GM23338 (cell line): ENCODE measurements around the gene KCNA1. TPM values are rescaled to one million over a fixed set of nuclear protein-coding genes. Genes with fewer than 3 reads are reported as not detected.

Experiments used
- ATAC-seq: fragments of 200-7000 bp; cut with Tn5 transposase; 3 replicates; pipeline ENCODE4 v1.9.1; 2020
- DNase-seq: peaks from one replicate; pipeline ENCODE4 v3.0.0-alpha.2; 2015; ENCODE audit warnings: low spot score
- H2AFZ ChIP-seq: fragments of 200-600 bp; sonication (generic); 2 replicates; pipeline ENCODE4 v1.8.0; 2016; ENCODE audit warnings: antibody characterized with exemption, mild to moderate bottlenecking, moderate library complexity
- H3F3A ChIP-seq: fragments of 200-600 bp; sonication (generic); replicated peaks from 2 replicates; pipeline ENCODE4 v1.8.0; 2017; ENCODE audit warnings: antibody characterized with exemption, mixed run types, low read depth
- H3K27ac ChIP-seq: fragments of 200-600 bp; sonication (generic); 2 replicates; pipeline ENCODE4 v1.6.1; 2016; ENCODE audit warnings: low read depth
- H3K27me3 ChIP-seq: fragments of 200-600 bp; sonication (generic); 2 replicates; pipeline ENCODE4 v1.8.0; 2016; ENCODE audit warnings: mild to moderate bottlenecking, mixed run types, moderate library complexity; ENCODE audit not compliant: insufficient read depth
- H3K36me3 ChIP-seq: fragments of 200-600 bp; sonication (generic); 2 replicates; pipeline ENCODE4 v1.8.0; 2016; ENCODE audit warnings: mild to moderate bottlenecking; ENCODE audit not compliant: insufficient read depth
- H3K4me1 ChIP-seq: fragments of 200-600 bp; sonication (generic); 2 replicates; pipeline ENCODE4 v1.8.0; 2016; ENCODE audit warnings: mild to moderate bottlenecking, moderate library complexity; ENCODE audit not compliant: insufficient read depth
- H3K4me2 ChIP-seq: fragments of 200-600 bp; sonication (generic); 2 replicates; pipeline ENCODE4 v1.7.1; 2017; ENCODE audit warnings: mixed run types
- H3K4me3 ChIP-seq: fragments of 200-600 bp; sonication (generic); 2 replicates; pipeline ENCODE4 v1.6.1; 2016; ENCODE audit warnings: mixed run types
- H3K79me2 ChIP-seq: fragments of 200-600 bp; sonication (generic); replicated peaks from 2 replicates; pipeline ENCODE4 v1.8.0; 2017; ENCODE audit warnings: mild to moderate bottlenecking; ENCODE audit not compliant: insufficient read depth
- H3K9me2 ChIP-seq: fragments of 200-600 bp; sonication (generic); 2 replicates; pipeline ENCODE4 v1.8.0; 2017; ENCODE audit not compliant: insufficient read depth
- H4K20me1 ChIP-seq: fragments of 200-600 bp; sonication (generic); replicated peaks from 2 replicates; pipeline ENCODE4 v1.8.0; 2017; ENCODE audit warnings: mild to moderate bottlenecking; ENCODE audit not compliant: insufficient read depth
- H3K27ac Mint-ChIP-seq: 2 replicates; pipeline ENCODE4 v1.8.0; 2020; ENCODE audit warnings: inconsistent platforms, mild to moderate bottlenecking, moderate library complexity, mixed read lengths
- H3K27me3 Mint-ChIP-seq: 3 replicates; pipeline ENCODE4 v1.8.0; 2022; ENCODE audit warnings: low read depth, mild to moderate bottlenecking, moderate library complexity, mixed read lengths, inconsistent platforms; ENCODE audit not compliant: insufficient read depth, poor library complexity
- H3K36me3 Mint-ChIP-seq: 3 replicates; pipeline ENCODE4 v1.8.0; 2021; ENCODE audit warnings: low read depth, mild to moderate bottlenecking, inconsistent platforms, moderate library complexity, mixed read lengths
- H3K4me1 Mint-ChIP-seq: 3 replicates; pipeline ENCODE4 v1.8.0; 2020; ENCODE audit warnings: mild to moderate bottlenecking, inconsistent platforms, mixed read lengths
- H3K4me3 Mint-ChIP-seq: 3 replicates; pipeline ENCODE4 v1.8.0; 2021; ENCODE audit warnings: moderate library complexity, mild to moderate bottlenecking, inconsistent platforms, mixed read lengths
- H3K9me3 Mint-ChIP-seq: 3 replicates; pipeline ENCODE4 v1.8.0; 2020; ENCODE audit warnings: moderate library complexity, mild to moderate bottlenecking, inconsistent platforms, mixed read lengths
- CREB1 ChIP-seq: fragments of 250-450 bp; sonication (Bioruptor Pico); IDR thresholded peaks from 2 replicates; pipeline ENCODE4 v1.5.0; 2020; ENCODE audit warnings: low read depth, mild to moderate bottlenecking, moderate library complexity
- CTCF ChIP-seq, 2 experiments: fragments of 200-600 bp in 1 of 2; sonication (generic) in 1 of 2; conservative IDR thresholded peaks; 2 replicates each; pipeline versions ENCODE4 v1.5.1 to v1.6.1; 2016 to 2017; ENCODE audit warnings: antibody characterized with exemption in 2 of 2, low read depth in 2 of 2, mild to moderate bottlenecking in 2 of 2, moderate library complexity in 1 of 2
- ETS1 ChIP-seq: IDR thresholded peaks from 2 replicates; pipeline ENCODE4 v1.6.1; 2016; ENCODE audit warnings: antibody characterized with exemption
- EZH2 ChIP-seq: fragments of 200-600 bp; sonication (generic); IDR thresholded peaks from one replicate; pipeline ENCODE4 v1.8.0; 2017; ENCODE audit warnings: antibody characterized with exemption, mild to moderate bottlenecking, low read depth; ENCODE audit not compliant: unreplicated experiment
- EZH2phosphoT487 ChIP-seq: fragments of 200-600 bp; sonication (generic); IDR thresholded peaks from one replicate; pipeline ENCODE4 v1.8.1; 2018; ENCODE audit warnings: antibody characterized with exemption; ENCODE audit not compliant: unreplicated experiment
- JUNB ChIP-seq: IDR thresholded peaks from one replicate; pipeline ENCODE4 v1.6.1; 2016; ENCODE audit warnings: antibody characterized with exemption; ENCODE audit not compliant: unreplicated experiment
- NANOG ChIP-seq: IDR thresholded peaks from 2 replicates; pipeline ENCODE4 v1.6.1; 2016; ENCODE audit warnings: antibody characterized with exemption, borderline replicate concordance
- POLR2AphosphoS5 ChIP-seq: IDR thresholded peaks from 2 replicates; pipeline ENCODE4 v1.6.1; 2016; ENCODE audit warnings: antibody characterized with exemption, low read depth
- REST ChIP-seq: IDR thresholded peaks from one replicate; pipeline ENCODE4 v1.6.1; 2018; ENCODE audit warnings: antibody characterized with exemption; ENCODE audit not compliant: unreplicated experiment
- STAT1 ChIP-seq: IDR thresholded peaks from one replicate; pipeline ENCODE4 v1.6.1; 2016; ENCODE audit warnings: antibody characterized with exemption; ENCODE audit not compliant: unreplicated experiment
- ZNF114 ChIP-seq: fragments of 250-450 bp; sonication (Bioruptor Pico); IDR thresholded peaks from 2 replicates; pipeline ENCODE4 v1.5.0; 2020; ENCODE audit warnings: mild to moderate bottlenecking, moderate library complexity
- ZNF462 ChIP-seq: fragments of 250-450 bp; sonication (Bioruptor Pico); IDR thresholded peaks from 2 replicates; pipeline ENCODE4 v1.5.0; 2020; ENCODE audit warnings: mild to moderate bottlenecking, moderate library complexity
- polyA plus RNA-seq: library from polyadenylated mRNA; unstranded; fragments of >200 nt; fragmentation: Nextera tagmentation; extraction: Ambion mirVana; gene quantifications from 2 replicates; pipeline ENCODE4 v1.2.1, GENCODE V29; 2016
- total RNA-seq: library from RNA; depleted of rRNA; stranded (reverse); fragments of >200 nt; shearing (Covaris generic); gene quantifications from 2 replicates; pipeline ENCODE4 v1.2.3, GENCODE V29; 2014

The KCNA1 gene
- total and polyA plus RNA-seq, 2 experiments from 2014 or later = 0.10 to 1.2 TPM

GRCh38 chr12:4954621-4955354 lies 45.1 kb downstream of the KCNA1 start (continued):
- TF ChIP-seq JUNB (no peak), NANOG (no peak)

GRCh38 chr12:4956054-4956453 lies 46.3 kb downstream of the KCNA1 start:
- Mint-ChIP-seq H3K9me3 (no peaks in the 10 kb centered on the region), H3K27me3 (peaks cover 13% of the 10 kb centered on the region), H3K4me3 (no peak overlapping the region), H3K27ac (no peak overlapping the region), H3K36me3 (no peaks in the 10 kb centered on the region), H3K4me1 (peaks cover 23% of the 10 kb centered on the region)
- Histone ChIP-seq H2AFZ (no peak overlapping the region), H4K20me1 (no peaks in the 10 kb centered on the region; the same call in 1 of the 2 replicates), H3K79me2 (no peaks in the 10 kb centered on the region), H3K9me2 (peaks cover 6% of the 10 kb centered on the region; the same call in 1 of the 2 replicates), H3F3A (no peaks in the 10 kb centered on the region), H3K27ac (no peak overlapping the region), H3K27me3 (0 out of 2 replicates have a peak, but pooled peaks cover 8% of the 10 kb centered on the region), H3K4me3 (no peak overlapping the region), H3K4me1 (no peaks in the 10 kb centered on the region), H3K36me3 (no peaks in the 10 kb centered on the region), H3K4me2 (no peak overlapping the region)
- DNase-seq (no peak), ATAC-seq (no peak)
- TF ChIP-seq ETS1 (no peak), ZNF114 (no peak), ZNF462 (no peak), JUNB (no peak), CTCF (conservative IDR thresholded peaks at IDR 0.05; ENCODE audit: low read depth in 2 of 2) (no peak), EZH2phosphoT487 (no peak), POLR2AphosphoS5 (no peak), EZH2 (no peak), CREB1 (CRISPR knock-in tag) (no peak), REST (no peak), STAT1 (no peak), NANOG (no peak)
